PFSK-1 (cell line): Measurements from ENCODE around the gene FAM185A.

Experiments
- FOXP2 ChIP-seq: optimal IDR thresholded peaks from 2 replicates; pipeline ENCODE3; 2011; ENCODE audit warnings: borderline replicate concordance, control low read depth, inconsistent platforms; ENCODE audit not compliant: insufficient read depth; ENCODE audit errors: extremely low read length, extremely low read depth
- POLR2AphosphoS5 ChIP-seq: IDR thresholded peaks from 2 replicates; pipeline ENCODE4 v1.6.1; 2012; ENCODE audit warnings: low read depth, mild to moderate bottlenecking, control low read depth, low read length, moderate library complexity
- SIN3A ChIP-seq: IDR thresholded peaks from 2 replicates; pipeline ENCODE4 v1.6.1; 2012; ENCODE audit warnings: mild to moderate bottlenecking, low read length, moderate library complexity, borderline replicate concordance; ENCODE audit not compliant: insufficient read depth
- TAF1 ChIP-seq: IDR thresholded peaks from 2 replicates; pipeline ENCODE4 v1.6.1; 2012; ENCODE audit warnings: low read length, control low read depth, borderline replicate concordance; ENCODE audit not compliant: insufficient read depth
- TF ChIP-seq, protein P1 (sequence below), 2 experiments: IDR thresholded peaks; 2 replicates each; pipeline versions ENCODE4 v1.6.1 to v1.8.0; 2011 to 2012; ENCODE audit warnings: low read depth in 2 of 2, low read length in 2 of 2, control low read depth in 1 of 2, inconsistent platforms in 1 of 2, mild to moderate bottlenecking in 1 of 2, moderate library complexity in 1 of 2; ENCODE audit not compliant: insufficient read depth in 1 of 2

DNA sequence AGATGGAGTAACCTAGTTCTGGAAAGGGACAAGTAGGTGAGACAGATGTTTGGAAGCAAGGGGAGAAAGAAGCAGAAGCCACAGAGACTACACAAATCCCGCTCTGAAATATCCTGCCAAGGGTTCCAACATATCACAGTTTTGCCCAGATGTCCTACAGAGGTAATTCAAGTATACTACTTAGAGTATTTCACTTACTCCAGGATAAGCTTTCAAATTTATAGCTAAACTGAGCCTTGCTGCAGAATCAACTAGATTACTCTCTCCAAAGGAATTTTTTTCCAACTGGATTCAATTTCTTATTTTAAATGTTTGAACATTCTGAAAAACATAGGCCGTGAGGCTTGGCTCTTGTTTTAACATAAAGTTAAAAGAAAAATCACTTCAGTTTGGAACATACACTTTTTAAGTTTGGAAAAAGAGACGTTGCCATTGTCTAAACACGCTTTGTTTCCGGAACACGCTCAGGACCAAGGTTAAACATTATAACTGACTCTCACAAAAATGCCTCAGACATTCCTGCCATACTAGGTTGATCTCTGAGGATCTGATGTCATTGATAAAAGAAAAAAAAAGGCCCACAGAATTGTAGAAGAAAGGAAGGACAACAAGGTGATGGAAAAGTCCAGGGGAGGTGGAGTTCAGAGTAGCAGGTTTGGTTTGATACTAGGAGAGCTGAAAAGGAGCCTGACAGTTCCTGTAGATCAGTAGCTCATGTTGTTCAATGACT is 74.8 kb downstream of the FAM185A start:
- no peak for TF ChIP-seq POLR2AphosphoS5
- no peak for TF ChIP-seq TAF1
- no peak for TF ChIP-seq SIN3A
- TF ChIP-seq, protein P1, sequence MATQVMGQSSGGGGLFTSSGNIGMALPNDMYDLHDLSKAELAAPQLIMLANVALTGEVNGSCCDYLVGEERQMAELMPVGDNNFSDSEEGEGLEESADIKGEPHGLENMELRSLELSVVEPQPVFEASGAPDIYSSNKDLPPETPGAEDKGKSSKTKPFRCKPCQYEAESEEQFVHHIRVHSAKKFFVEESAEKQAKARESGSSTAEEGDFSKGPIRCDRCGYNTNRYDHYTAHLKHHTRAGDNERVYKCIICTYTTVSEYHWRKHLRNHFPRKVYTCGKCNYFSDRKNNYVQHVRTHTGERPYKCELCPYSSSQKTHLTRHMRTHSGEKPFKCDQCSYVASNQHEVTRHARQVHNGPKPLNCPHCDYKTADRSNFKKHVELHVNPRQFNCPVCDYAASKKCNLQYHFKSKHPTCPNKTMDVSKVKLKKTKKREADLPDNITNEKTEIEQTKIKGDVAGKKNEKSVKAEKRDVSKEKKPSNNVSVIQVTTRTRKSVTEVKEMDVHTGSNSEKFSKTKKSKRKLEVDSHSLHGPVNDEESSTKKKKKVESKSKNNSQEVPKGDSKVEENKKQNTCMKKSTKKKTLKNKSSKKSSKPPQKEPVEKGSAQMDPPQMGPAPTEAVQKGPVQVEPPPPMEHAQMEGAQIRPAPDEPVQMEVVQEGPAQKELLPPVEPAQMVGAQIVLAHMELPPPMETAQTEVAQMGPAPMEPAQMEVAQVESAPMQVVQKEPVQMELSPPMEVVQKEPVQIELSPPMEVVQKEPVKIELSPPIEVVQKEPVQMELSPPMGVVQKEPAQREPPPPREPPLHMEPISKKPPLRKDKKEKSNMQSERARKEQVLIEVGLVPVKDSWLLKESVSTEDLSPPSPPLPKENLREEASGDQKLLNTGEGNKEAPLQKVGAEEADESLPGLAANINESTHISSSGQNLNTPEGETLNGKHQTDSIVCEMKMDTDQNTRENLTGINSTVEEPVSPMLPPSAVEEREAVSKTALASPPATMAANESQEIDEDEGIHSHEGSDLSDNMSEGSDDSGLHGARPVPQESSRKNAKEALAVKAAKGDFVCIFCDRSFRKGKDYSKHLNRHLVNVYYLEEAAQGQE (IDR thresholded peaks at IDR 0.05; ENCODE audit: insufficient read depth in 1 of 2, low read depth in 2 of 2, low read length in 2 of 2), result no peak
- TF ChIP-seq FOXP2, result no peak
